B cell (primary cell): ENCODE measurements around the gene SPX. TPM values are rescaled to one million over a fixed set of nuclear protein-coding genes. Genes with fewer than 3 reads are reported as not detected.
A peak's percentile ranks its signal among the peaks of the same experiment; 100 is the strongest.

Source experiments
- ATAC-seq: fragments of 200-7000 bp; cut with Tn5 transposase; one replicate; pipeline ENCODE4 v1.10.0; 2021; ENCODE audit warnings: low read depth, mild to moderate bottlenecking, moderate number of reproducible peaks, moderate library complexity
- CTCF ChIA-PET: fragments of 350-600 bp; sonication (Branson Sonifier 250); formaldehyde crosslinking; loops from one replicate; lab custom pipeline; 2021; ENCODE audit warnings: antibody characterized with exemption, inconsistent platforms; lab: Charles Lee
- POLR2A ChIA-PET: fragments of 350-600 bp; sonication (Branson Sonifier 250); formaldehyde crosslinking; loops from one replicate; lab custom pipeline; 2021; ENCODE audit warnings: antibody characterized with exemption; lab: Charles Lee
- DNase-seq: peaks from one replicate; pipeline ENCODE4 v3.0.0; 2013
- H2AFZ ChIP-seq: 2 replicates; pipeline ENCODE4 v1.6.1; 2012; ENCODE audit warnings: mild to moderate bottlenecking, low read depth, low read length; ENCODE audit not compliant: insufficient read depth, poor library complexity, severe bottlenecking
- H3K27ac ChIP-seq, 2 donors: 1 replicate in 1 of 2; 2 replicates in 1 of 2; pipeline ENCODE4 v1.5.1; 2012 to 2013; ENCODE audit warnings: low read length in 2 of 2, mild to moderate bottlenecking in 2 of 2, moderate library complexity in 1 of 2
- H3K27me3 ChIP-seq, 4 experiments: fragments of 200-600 bp in 1 of 4; sonication (generic) in 1 of 4; replicated peaks in 1 of 4; 1 replicate in 2 of 4; 2 replicates in 2 of 4; pipeline versions ENCODE4 v1.6.1 to v1.7.0; 2013 to 2016; ENCODE audit warnings: low read length in 3 of 4, mild to moderate bottlenecking in 2 of 4, mixed read lengths in 1 of 4, moderate library complexity in 1 of 4; ENCODE audit not compliant: insufficient read depth in 4 of 4, control insufficient read depth in 3 of 4; ENCODE audit errors: control extremely low read depth in 1 of 4
- H3K36me3 ChIP-seq, 2 experiments: replicated peaks in 1 of 2; 1 replicate in 1 of 2; 2 replicates in 1 of 2; pipeline versions ENCODE4 v1.6.1 to v1.7.1; 2013; ENCODE audit warnings: low read length in 1 of 2; ENCODE audit not compliant: insufficient read depth in 2 of 2, control insufficient read depth in 1 of 2; ENCODE audit errors: control extremely low read depth in 1 of 2, extremely low read depth in 1 of 2
- H3K4me1 ChIP-seq, 2 donors: fragments of 200-600 bp in 1 of 2; sonication (generic) in 1 of 2; 1 replicate in 1 of 2; 2 replicates in 1 of 2; pipeline versions ENCODE4 v1.5.1 to v1.6.1; 2013 to 2017; ENCODE audit warnings: low read length in 2 of 2; ENCODE audit not compliant: control insufficient read depth in 2 of 2, insufficient read depth in 2 of 2
- H3K4me2 ChIP-seq: replicated peaks from 2 replicates; pipeline ENCODE3; 2012; ENCODE audit warnings: mild to moderate bottlenecking, low read depth, low read length; ENCODE audit not compliant: poor library complexity, severe bottlenecking
- H3K4me3 ChIP-seq, 5 experiments: fragments of 200-600 bp in 1 of 5; sonication (generic) in 1 of 5; 1 replicate in 3 of 5; 2 replicates in 2 of 5; pipeline versions ENCODE4 v1.5.1 to v1.7.0; 2011 to 2016; ENCODE audit warnings: low read length in 4 of 5, mild to moderate bottlenecking in 4 of 5, low read depth in 2 of 5, control low read depth in 1 of 5, moderate library complexity in 1 of 5; ENCODE audit not compliant: insufficient read depth in 1 of 5; ENCODE audit errors: control extremely low read depth in 1 of 5, extremely low read depth in 1 of 5
- H3K79me2 ChIP-seq: fragments of 200-600 bp; sonication (generic); one replicate; pipeline ENCODE4 v1.6.0; 2016; ENCODE audit warnings: low read length; ENCODE audit not compliant: control insufficient read depth, insufficient read depth
- H3K9ac ChIP-seq: fragments of 200-600 bp; sonication (generic); 2 replicates; pipeline ENCODE4 v1.6.1; 2017; ENCODE audit warnings: mild to moderate bottlenecking, low read length, moderate library complexity
- H3K9me3 ChIP-seq, 3 donors: one replicate each; pipeline versions ENCODE4 v1.6.1 to v1.7.1; 2013; ENCODE audit warnings: low read length in 2 of 3; ENCODE audit not compliant: control insufficient read depth in 2 of 3, insufficient read depth in 1 of 3; ENCODE audit errors: control extremely low read depth in 1 of 3
- H4K20me1 ChIP-seq: 2 replicates; pipeline ENCODE4 v1.6.0; 2012; ENCODE audit warnings: mild to moderate bottlenecking, low read length; ENCODE audit not compliant: insufficient read depth, control insufficient read depth, poor library complexity, severe bottlenecking
- H3K27ac Mint-ChIP-seq: one replicate; pipeline ENCODE4 v1.8.0; 2021; ENCODE audit warnings: mixed read lengths
- H3K27me3 Mint-ChIP-seq: one replicate; pipeline ENCODE4 v1.8.0; 2021; ENCODE audit warnings: mixed read lengths
- H3K4me1 Mint-ChIP-seq: one replicate; pipeline ENCODE4 v1.8.0; 2021; ENCODE audit warnings: mixed read lengths
- H3K4me3 Mint-ChIP-seq: one replicate; pipeline ENCODE4 v1.8.0; 2021; ENCODE audit warnings: mixed read lengths
- H3K9me3 Mint-ChIP-seq: one replicate; pipeline ENCODE4 v1.8.0; 2022; ENCODE audit warnings: mixed read lengths; ENCODE audit not compliant: insufficient read depth
- EZH2 ChIP-seq: IDR thresholded peaks from 2 replicates; pipeline ENCODE4 v1.6.1; 2012; ENCODE audit warnings: borderline replicate concordance, low read depth, mild to moderate bottlenecking, moderate library complexity, low read length; ENCODE audit not compliant: insufficient read depth, poor library complexity, severe bottlenecking
- WGBS: methylation state at CpG from one replicate; pipeline ENCODE4 v1.1.5; 2013; ENCODE audit warnings: missing lambda C conversion rate; ENCODE audit not compliant: insufficient coverage; 5-methylcytosine and 5-hydroxymethylcytosine counted together
- intact Hi-C: fragments of 100-400 bp; cut with micrococcal nuclease; formaldehyde crosslinking; loops from one replicate; pipeline ENCODE4 v1.10.0; 2022
- polyA plus RNA-seq: library from polyadenylated mRNA; depleted of rRNA; stranded (reverse); fragments of >200 nt; gene quantifications from 2 replicates; pipeline ENCODE4 v1.2.3, GENCODE V29; 2012
- total RNA-seq, 2 donors: library from RNA; stranded (reverse); fragments of 120-200 nt in 1 of 2; gene quantifications; 1 replicate in 1 of 2; 2 replicates in 1 of 2; pipeline versions ENCODE4 v1.2.3 to v1.2.4, GENCODE V29; 2013 to 2022
- TF ChIP-seq, protein P1 (sequence below): fragments of 200-600 bp; IDR thresholded peaks from one replicate; pipeline ENCODE4 v1.8.0; 2022; ENCODE audit warnings: antibody characterized with exemption, mild to moderate bottlenecking

SPX gene
- total and polyA plus RNA-seq, 2 donors (not counting 1 experiment from before 2014, with no cell fraction given) = 0.04 to 0.39 TPM

GRCh38 chr12:21502164-21502496 lies 24.0 kb upstream of the SPX start:
- Mint-ChIP-seq H3K27ac (no peak overlapping the region), H3K27me3 (no peaks in the 10 kb centered on the region), H3K4me1 (peaks cover 37% of the 10 kb centered on the region), H3K9me3 (no peaks in the 10 kb centered on the region), H3K4me3 (no peak overlapping the region)
- intact Hi-C loops = loop anchor here (5.0 kb wide), 1 partner anchor 1040 kb away; the partner anchor contains the start of gene C2CD5
- Histone ChIP-seq H3K27ac (peak overlapping the region; percentile 70 to 89), H3K36me3 (peaks cover 0 to 19% of the 10 kb centered on the region in 2 experiments), H3K9me3 (no peaks in the 10 kb centered on the region), H3K4me3 (peak overlapping the region; percentile 69 to 97 (median 92)), H3K4me1 (peaks cover 26 to 28% of the 10 kb centered on the region in 2 donors), H3K9ac (peak overlapping the region; percentile 96), H4K20me1 (peaks cover 12% of the 10 kb centered on the region), H3K4me2 (peak overlapping the region; percentile 87), H3K27me3 (no peaks in the 10 kb centered on the region), H2AFZ (peak overlapping the region; percentile 99), H3K79me2 (peaks cover 77% of the 10 kb centered on the region)
- CTCF ChIA-PET = interaction anchor here (1.0 kb wide), 1 partner anchor 179 kb away, joined by 3 read pairs; no protein-coding TSS in a partner anchor
- ATAC-seq (no peak), DNase-seq (no peak)
- 0% methylated on average over 12 of the region's 14 CpGs for WGBS
- TF ChIP-seq EZH2 = no peak
- TF ChIP-seq, protein P1, sequence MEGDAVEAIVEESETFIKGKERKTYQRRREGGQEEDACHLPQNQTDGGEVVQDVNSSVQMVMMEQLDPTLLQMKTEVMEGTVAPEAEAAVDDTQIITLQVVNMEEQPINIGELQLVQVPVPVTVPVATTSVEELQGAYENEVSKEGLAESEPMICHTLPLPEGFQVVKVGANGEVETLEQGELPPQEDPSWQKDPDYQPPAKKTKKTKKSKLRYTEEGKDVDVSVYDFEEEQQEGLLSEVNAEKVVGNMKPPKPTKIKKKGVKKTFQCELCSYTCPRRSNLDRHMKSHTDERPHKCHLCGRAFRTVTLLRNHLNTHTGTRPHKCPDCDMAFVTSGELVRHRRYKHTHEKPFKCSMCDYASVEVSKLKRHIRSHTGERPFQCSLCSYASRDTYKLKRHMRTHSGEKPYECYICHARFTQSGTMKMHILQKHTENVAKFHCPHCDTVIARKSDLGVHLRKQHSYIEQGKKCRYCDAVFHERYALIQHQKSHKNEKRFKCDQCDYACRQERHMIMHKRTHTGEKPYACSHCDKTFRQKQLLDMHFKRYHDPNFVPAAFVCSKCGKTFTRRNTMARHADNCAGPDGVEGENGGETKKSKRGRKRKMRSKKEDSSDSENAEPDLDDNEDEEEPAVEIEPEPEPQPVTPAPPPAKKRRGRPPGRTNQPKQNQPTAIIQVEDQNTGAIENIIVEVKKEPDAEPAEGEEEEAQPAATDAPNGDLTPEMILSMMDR = no peak
- POLR2A ChIA-PET = interaction anchor here (1.6 kb wide), 1 partner anchor 1122 kb away, joined by 3 read pairs; the partner anchor contains the start of gene ETNK1

GRCh38 chr12:21502872-21503271 lies 23.2 kb upstream of the SPX start:
- H3K27ac Mint-ChIP-seq = no peak overlapping the region
- H3K9me3 Mint-ChIP-seq = no peaks in the 10 kb centered on the region
- H3K27ac ChIP-seq = peak overlapping the region in 1 of 2 donors; percentile 89
- H3K79me2 ChIP-seq = peaks cover 70% of the 10 kb centered on the region
- no peak overlapping the region for H3K4me3 Mint-ChIP-seq
- TF ChIP-seq EZH2 = no peak
- TF ChIP-seq, protein P1 = no peak
- H3K27me3 ChIP-seq = no peaks in the 10 kb centered on the region
- peaks cover 26 to 28% of the 10 kb centered on the region in 2 donors for H3K4me1 ChIP-seq
- ChIA-PET POLR2A (no interaction called here), CTCF (no interaction called here)
- WGBS = no CpG with 5 or more reads among the region's 1 CpG
- peaks cover 12% of the 10 kb centered on the region for H4K20me1 ChIP-seq
- no peaks in the 10 kb centered on the region for H3K27me3 Mint-ChIP-seq
- no peak overlapping the region for H2AFZ ChIP-seq
- peak overlapping the region; percentile 87 for H3K4me2 ChIP-seq
- DNase-seq (no peak), ATAC-seq (no peak)
- peaks cover 37% of the 10 kb centered on the region for H3K4me1 Mint-ChIP-seq
- intact Hi-C loops = loop anchor here (5.0 kb wide), 1 partner anchor 1039 kb away; the partner anchor contains the start of gene C2CD5
- H3K4me3 ChIP-seq = peak overlapping the region in 1 of 5 experiments; percentile 97
- peaks cover 2 to 13% of the 10 kb centered on the region in 2 experiments for H3K36me3 ChIP-seq
- H3K9me3 ChIP-seq = no peaks in the 10 kb centered on the region
- peak overlapping the region; percentile 96 for H3K9ac ChIP-seq
